Panc1 (cell line): ENCODE measurements around the gene CUL1.

Experiments
- POLR2AphosphoS5 ChIP-seq: IDR thresholded peaks from 2 replicates; pipeline ENCODE4 v1.6.1; 2012; ENCODE audit warnings: mild to moderate bottlenecking, low read depth, low read length, moderate library complexity
- REST ChIP-seq, 2 experiments: IDR thresholded peaks; 2 replicates each; pipeline ENCODE4 v1.6.1; 2011 to 2012; ENCODE audit warnings: low read depth in 2 of 2, control low read depth in 1 of 2, low read length in 1 of 2, mild to moderate bottlenecking in 1 of 2, moderate library complexity in 1 of 2; ENCODE audit not compliant: insufficient read depth in 1 of 2
- SIN3A ChIP-seq: IDR thresholded peaks from 2 replicates; pipeline ENCODE4 v1.6.1; 2012; ENCODE audit warnings: low read depth, mild to moderate bottlenecking, low read length, moderate library complexity, borderline replicate concordance; ENCODE audit not compliant: insufficient read depth
- TCF7L2 ChIP-seq: IDR thresholded peaks from 2 replicates; pipeline ENCODE4 v1.6.1; 2011; ENCODE audit warnings: mild to moderate bottlenecking, low read depth, low read length, inconsistent platforms
- TF ChIP-seq, protein P1 (sequence below): fragments of 450-650 bp; IDR thresholded peaks from 2 replicates; pipeline ENCODE4 v1.5.1; 2017; ENCODE audit warnings: mild to moderate bottlenecking

GRCh38 chr7:148790131-148790726 is 91.5 kb downstream of the CUL1 start:
- TF ChIP-seq POLR2AphosphoS5 (no peak), SIN3A (no peak), REST (IDR thresholded peaks at IDR 0.05; ENCODE audit: insufficient read depth in 1 of 2, low read depth in 2 of 2, low read length in 1 of 2) (no peak), TCF7L2 (no peak)
- TF ChIP-seq, protein P1, sequence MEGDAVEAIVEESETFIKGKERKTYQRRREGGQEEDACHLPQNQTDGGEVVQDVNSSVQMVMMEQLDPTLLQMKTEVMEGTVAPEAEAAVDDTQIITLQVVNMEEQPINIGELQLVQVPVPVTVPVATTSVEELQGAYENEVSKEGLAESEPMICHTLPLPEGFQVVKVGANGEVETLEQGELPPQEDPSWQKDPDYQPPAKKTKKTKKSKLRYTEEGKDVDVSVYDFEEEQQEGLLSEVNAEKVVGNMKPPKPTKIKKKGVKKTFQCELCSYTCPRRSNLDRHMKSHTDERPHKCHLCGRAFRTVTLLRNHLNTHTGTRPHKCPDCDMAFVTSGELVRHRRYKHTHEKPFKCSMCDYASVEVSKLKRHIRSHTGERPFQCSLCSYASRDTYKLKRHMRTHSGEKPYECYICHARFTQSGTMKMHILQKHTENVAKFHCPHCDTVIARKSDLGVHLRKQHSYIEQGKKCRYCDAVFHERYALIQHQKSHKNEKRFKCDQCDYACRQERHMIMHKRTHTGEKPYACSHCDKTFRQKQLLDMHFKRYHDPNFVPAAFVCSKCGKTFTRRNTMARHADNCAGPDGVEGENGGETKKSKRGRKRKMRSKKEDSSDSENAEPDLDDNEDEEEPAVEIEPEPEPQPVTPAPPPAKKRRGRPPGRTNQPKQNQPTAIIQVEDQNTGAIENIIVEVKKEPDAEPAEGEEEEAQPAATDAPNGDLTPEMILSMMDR: no peak
